B cell (primary cell): ENCODE results near the gene HAGH. TPM values are rescaled to one million over a fixed set of nuclear protein-coding genes. Genes with fewer than 3 reads are reported as not detected.

Experiments used
- ATAC-seq: fragments of 200-7000 bp; cut with Tn5 transposase; one replicate; pipeline ENCODE4 v1.10.0; 2021; ENCODE audit warnings: low read depth, mild to moderate bottlenecking, moderate number of reproducible peaks, moderate library complexity
- CTCF ChIA-PET: fragments of 350-600 bp; sonication (Branson Sonifier 250); formaldehyde crosslinking; loops from one replicate; lab custom pipeline; 2021; ENCODE audit warnings: antibody characterized with exemption, inconsistent platforms; lab: Charles Lee
- POLR2A ChIA-PET: fragments of 350-600 bp; sonication (Branson Sonifier 250); formaldehyde crosslinking; loops from one replicate; lab custom pipeline; 2021; ENCODE audit warnings: antibody characterized with exemption; lab: Charles Lee
- DNase-seq: peaks from one replicate; pipeline ENCODE4 v3.0.0; 2013
- H2AFZ ChIP-seq: 2 replicates; pipeline ENCODE4 v1.6.1; 2012; ENCODE audit warnings: mild to moderate bottlenecking, low read depth, low read length; ENCODE audit not compliant: insufficient read depth, poor library complexity, severe bottlenecking
- H3K27ac ChIP-seq, 2 donors: 1 replicate in 1 of 2; 2 replicates in 1 of 2; pipeline ENCODE4 v1.5.1; 2012 to 2013; ENCODE audit warnings: low read length in 2 of 2, mild to moderate bottlenecking in 2 of 2, moderate library complexity in 1 of 2
- H3K27me3 ChIP-seq, 4 experiments: fragments of 200-600 bp in 1 of 4; sonication (generic) in 1 of 4; replicated peaks in 1 of 4; 1 replicate in 2 of 4; 2 replicates in 2 of 4; pipeline versions ENCODE4 v1.6.1 to v1.7.0; 2013 to 2016; ENCODE audit warnings: low read length in 3 of 4, mild to moderate bottlenecking in 2 of 4, mixed read lengths in 1 of 4, moderate library complexity in 1 of 4; ENCODE audit not compliant: insufficient read depth in 4 of 4, control insufficient read depth in 3 of 4; ENCODE audit errors: control extremely low read depth in 1 of 4
- H3K36me3 ChIP-seq, 2 experiments: replicated peaks in 1 of 2; 1 replicate in 1 of 2; 2 replicates in 1 of 2; pipeline versions ENCODE4 v1.6.1 to v1.7.1; 2013; ENCODE audit warnings: low read length in 1 of 2; ENCODE audit not compliant: insufficient read depth in 2 of 2, control insufficient read depth in 1 of 2; ENCODE audit errors: control extremely low read depth in 1 of 2, extremely low read depth in 1 of 2
- H3K4me1 ChIP-seq, 2 donors: fragments of 200-600 bp in 1 of 2; sonication (generic) in 1 of 2; 1 replicate in 1 of 2; 2 replicates in 1 of 2; pipeline versions ENCODE4 v1.5.1 to v1.6.1; 2013 to 2017; ENCODE audit warnings: low read length in 2 of 2; ENCODE audit not compliant: control insufficient read depth in 2 of 2, insufficient read depth in 2 of 2
- H3K4me2 ChIP-seq: replicated peaks from 2 replicates; pipeline ENCODE3; 2012; ENCODE audit warnings: mild to moderate bottlenecking, low read depth, low read length; ENCODE audit not compliant: poor library complexity, severe bottlenecking
- H3K4me3 ChIP-seq, 5 experiments: fragments of 200-600 bp in 1 of 5; sonication (generic) in 1 of 5; 1 replicate in 3 of 5; 2 replicates in 2 of 5; pipeline versions ENCODE4 v1.5.1 to v1.7.0; 2011 to 2016; ENCODE audit warnings: low read length in 4 of 5, mild to moderate bottlenecking in 4 of 5, low read depth in 2 of 5, control low read depth in 1 of 5, moderate library complexity in 1 of 5; ENCODE audit not compliant: insufficient read depth in 1 of 5; ENCODE audit errors: control extremely low read depth in 1 of 5, extremely low read depth in 1 of 5
- H3K79me2 ChIP-seq: fragments of 200-600 bp; sonication (generic); one replicate; pipeline ENCODE4 v1.6.0; 2016; ENCODE audit warnings: low read length; ENCODE audit not compliant: control insufficient read depth, insufficient read depth
- H3K9ac ChIP-seq: fragments of 200-600 bp; sonication (generic); 2 replicates; pipeline ENCODE4 v1.6.1; 2017; ENCODE audit warnings: mild to moderate bottlenecking, low read length, moderate library complexity
- H3K9me3 ChIP-seq, 3 donors: one replicate each; pipeline versions ENCODE4 v1.6.1 to v1.7.1; 2013; ENCODE audit warnings: low read length in 2 of 3; ENCODE audit not compliant: control insufficient read depth in 2 of 3, insufficient read depth in 1 of 3; ENCODE audit errors: control extremely low read depth in 1 of 3
- H4K20me1 ChIP-seq: 2 replicates; pipeline ENCODE4 v1.6.0; 2012; ENCODE audit warnings: mild to moderate bottlenecking, low read length; ENCODE audit not compliant: insufficient read depth, control insufficient read depth, poor library complexity, severe bottlenecking
- H3K27ac Mint-ChIP-seq: one replicate; pipeline ENCODE4 v1.8.0; 2021; ENCODE audit warnings: mixed read lengths
- H3K27me3 Mint-ChIP-seq: one replicate; pipeline ENCODE4 v1.8.0; 2021; ENCODE audit warnings: mixed read lengths
- H3K4me1 Mint-ChIP-seq: one replicate; pipeline ENCODE4 v1.8.0; 2021; ENCODE audit warnings: mixed read lengths
- H3K4me3 Mint-ChIP-seq: one replicate; pipeline ENCODE4 v1.8.0; 2021; ENCODE audit warnings: mixed read lengths
- H3K9me3 Mint-ChIP-seq: one replicate; pipeline ENCODE4 v1.8.0; 2022; ENCODE audit warnings: mixed read lengths; ENCODE audit not compliant: insufficient read depth
- EZH2 ChIP-seq: IDR thresholded peaks from 2 replicates; pipeline ENCODE4 v1.6.1; 2012; ENCODE audit warnings: borderline replicate concordance, low read depth, mild to moderate bottlenecking, moderate library complexity, low read length; ENCODE audit not compliant: insufficient read depth, poor library complexity, severe bottlenecking
- WGBS: methylation state at CpG from one replicate; pipeline ENCODE4 v1.1.5; 2013; ENCODE audit warnings: missing lambda C conversion rate; ENCODE audit not compliant: insufficient coverage; 5-methylcytosine and 5-hydroxymethylcytosine counted together
- intact Hi-C: fragments of 100-400 bp; cut with micrococcal nuclease; formaldehyde crosslinking; loops from one replicate; pipeline ENCODE4 v1.10.0; 2022
- polyA plus RNA-seq: library from polyadenylated mRNA; depleted of rRNA; stranded (reverse); fragments of >200 nt; gene quantifications from 2 replicates; pipeline ENCODE4 v1.2.3, GENCODE V29; 2012
- total RNA-seq, 2 donors: library from RNA; stranded (reverse); fragments of 120-200 nt in 1 of 2; gene quantifications; 1 replicate in 1 of 2; 2 replicates in 1 of 2; pipeline versions ENCODE4 v1.2.3 to v1.2.4, GENCODE V29; 2013 to 2022
- TF ChIP-seq, protein P1 (sequence below): fragments of 200-600 bp; IDR thresholded peaks from one replicate; pipeline ENCODE4 v1.8.0; 2022; ENCODE audit warnings: antibody characterized with exemption, mild to moderate bottlenecking

HAGH gene
- total and polyA plus RNA-seq, 2 donors (not counting 1 experiment from before 2014, with no cell fraction given), result 50.6 to 74.2 TPM

DNA sequence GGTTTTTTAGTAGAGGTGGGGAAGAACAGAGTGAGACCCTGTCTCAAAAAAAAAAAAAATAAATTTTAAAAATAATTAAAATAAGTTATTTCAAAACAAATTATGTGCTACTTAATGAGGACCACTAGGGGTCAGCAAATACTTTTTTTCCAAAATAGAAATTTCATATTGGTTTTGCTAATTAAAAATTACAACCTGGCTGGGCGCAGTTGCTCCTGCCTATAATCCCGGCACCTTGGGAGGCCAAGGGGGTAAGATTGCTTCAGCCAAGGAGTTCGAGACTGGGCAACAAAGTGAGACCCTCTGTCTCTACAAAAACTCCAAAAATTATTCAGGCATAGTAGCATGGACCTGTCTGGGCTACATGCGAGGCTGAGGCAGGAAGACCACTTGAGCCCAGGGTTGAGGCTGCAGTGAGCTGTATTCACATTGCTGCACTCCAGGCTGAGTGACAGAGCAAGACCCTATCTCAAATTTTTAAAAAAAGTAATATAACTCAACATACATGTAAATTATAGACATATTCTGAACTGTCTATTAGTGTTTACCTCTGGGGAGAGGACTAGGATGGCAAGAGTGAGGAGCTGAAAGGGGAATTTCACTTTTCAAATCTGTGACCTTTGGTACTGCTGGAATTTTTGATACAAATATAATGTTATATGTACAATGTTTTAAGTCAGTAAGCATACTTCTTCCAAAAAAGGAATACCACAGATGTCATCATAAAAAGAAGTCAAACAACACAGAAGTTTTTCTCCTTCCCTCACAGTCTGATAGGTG lies 37.2 kb upstream of the HAGH start:
- peaks cover 0 to 13% (median 7%) of the 10 kb centered on the region in 4 experiments for H3K27me3 ChIP-seq
- TF ChIP-seq, protein P1, sequence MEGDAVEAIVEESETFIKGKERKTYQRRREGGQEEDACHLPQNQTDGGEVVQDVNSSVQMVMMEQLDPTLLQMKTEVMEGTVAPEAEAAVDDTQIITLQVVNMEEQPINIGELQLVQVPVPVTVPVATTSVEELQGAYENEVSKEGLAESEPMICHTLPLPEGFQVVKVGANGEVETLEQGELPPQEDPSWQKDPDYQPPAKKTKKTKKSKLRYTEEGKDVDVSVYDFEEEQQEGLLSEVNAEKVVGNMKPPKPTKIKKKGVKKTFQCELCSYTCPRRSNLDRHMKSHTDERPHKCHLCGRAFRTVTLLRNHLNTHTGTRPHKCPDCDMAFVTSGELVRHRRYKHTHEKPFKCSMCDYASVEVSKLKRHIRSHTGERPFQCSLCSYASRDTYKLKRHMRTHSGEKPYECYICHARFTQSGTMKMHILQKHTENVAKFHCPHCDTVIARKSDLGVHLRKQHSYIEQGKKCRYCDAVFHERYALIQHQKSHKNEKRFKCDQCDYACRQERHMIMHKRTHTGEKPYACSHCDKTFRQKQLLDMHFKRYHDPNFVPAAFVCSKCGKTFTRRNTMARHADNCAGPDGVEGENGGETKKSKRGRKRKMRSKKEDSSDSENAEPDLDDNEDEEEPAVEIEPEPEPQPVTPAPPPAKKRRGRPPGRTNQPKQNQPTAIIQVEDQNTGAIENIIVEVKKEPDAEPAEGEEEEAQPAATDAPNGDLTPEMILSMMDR, result peak; percentile 82
- TF ChIP-seq EZH2, result no peak
- WGBS, result 22% methylated on average over 4 of the region's 4 CpGs
- no peaks in the 10 kb centered on the region for H3K79me2 ChIP-seq
- Mint-ChIP-seq H3K4me1 (no peaks in the 10 kb centered on the region), H3K9me3 (no peaks in the 10 kb centered on the region), H3K27me3 (peaks cover 38% of the 10 kb centered on the region), H3K4me3 (no peak overlapping the region), H3K27ac (no peak overlapping the region)
- no peak overlapping the region for H3K4me2 ChIP-seq
- no peaks in the 10 kb centered on the region for H4K20me1 ChIP-seq
- H3K4me3 ChIP-seq, result no peak overlapping the region
- DNase-seq (peak; percentile 59), ATAC-seq (no peak)
- ChIA-PET POLR2A (no interaction called here), CTCF (interaction anchor here (0.9 to 4.2 kb wide), 3 partner anchors 65 to 159 kb away, joined by 3 to 14 read pairs (median 4); partner anchors contain the start of genes NUBP2 and SPSB3)
- H3K27ac ChIP-seq, result no peak overlapping the region
- intact Hi-C loops, result loop anchor here (10.0 kb wide), 1 partner anchor 281 kb away; the partner anchor contains the start of gene RAB26
- H3K9ac ChIP-seq, result no peak overlapping the region
- H3K4me1 ChIP-seq, result no peaks in the 10 kb centered on the region
- H3K36me3 ChIP-seq, result no peaks in the 10 kb centered on the region
- no peak overlapping the region for H2AFZ ChIP-seq
- no peaks in the 10 kb centered on the region for H3K9me3 ChIP-seq

DNA sequence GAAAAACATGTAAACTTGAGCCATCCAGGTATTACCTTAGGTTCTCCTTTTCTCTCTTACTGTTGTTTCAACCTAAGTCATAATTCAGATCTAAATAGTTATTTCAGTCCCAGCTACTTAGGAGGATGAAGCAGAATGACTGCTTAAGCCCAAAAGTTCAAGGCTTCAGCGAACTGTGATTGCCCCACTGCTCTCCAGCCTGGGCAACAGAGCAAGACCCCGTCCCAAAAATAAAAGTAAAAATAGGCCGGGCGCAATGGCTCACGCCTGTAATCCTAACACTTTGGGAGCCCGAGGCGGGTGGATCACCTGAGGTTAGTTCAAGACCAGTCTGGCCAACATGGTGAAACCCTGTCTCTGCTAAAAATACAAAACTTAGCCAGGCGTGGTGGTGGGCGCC lies 35.8 kb upstream of the HAGH start:
- H3K9ac ChIP-seq, result no peak overlapping the region
- no peak overlapping the region for H3K27ac ChIP-seq
- no peaks in the 10 kb centered on the region for H3K9me3 ChIP-seq
- H3K27me3 ChIP-seq, result peaks cover 0 to 23% (median 10%) of the 10 kb centered on the region in 4 experiments
- no peak for ATAC-seq
- H3K4me3 Mint-ChIP-seq, result no peak overlapping the region
- intact Hi-C loops, result loop anchor here (10.0 kb wide), 1 partner anchor 282 kb away; the partner anchor contains the start of gene RAB26
- H3K9me3 Mint-ChIP-seq, result no peaks in the 10 kb centered on the region
- H3K4me1 ChIP-seq, result no peaks in the 10 kb centered on the region
- H3K4me1 Mint-ChIP-seq, result no peaks in the 10 kb centered on the region
- WGBS, result 81% methylated on average over 7 of the region's 9 CpGs
- POLR2A ChIA-PET, result no interaction called here
- no peak overlapping the region for H2AFZ ChIP-seq
- H3K4me3 ChIP-seq, result no peak overlapping the region
- CTCF ChIA-PET, result interaction anchor here (0.6 to 4.2 kb wide), 7 partner anchors 28 to 1056 kb away, joined by 3 to 14 read pairs (median 3); partner anchors contain the start of genes NUBP2 and SPSB3
- H3K4me2 ChIP-seq, result no peak overlapping the region
- H3K36me3 ChIP-seq, result no peaks in the 10 kb centered on the region
- TF ChIP-seq, protein P1, result no peak
- no peak for TF ChIP-seq EZH2
- no peak for DNase-seq
- no peaks in the 10 kb centered on the region for H3K79me2 ChIP-seq
- H3K27ac Mint-ChIP-seq, result no peak overlapping the region
- peaks cover 50% of the 10 kb centered on the region for H3K27me3 Mint-ChIP-seq
- no peaks in the 10 kb centered on the region for H4K20me1 ChIP-seq
